Esophagus muscularis mucosa (tissue), 4 donors: Measurements from ENCODE around the gene RIC3.

ENCODE experiments used
- EP300 ChIP-seq: sonication (generic); formaldehyde crosslinking; IDR thresholded peaks from one replicate; pipeline ENCODE4 v1.6.1; 2017; ENCODE audit warnings: antibody characterized with exemption
- POLR2A ChIP-seq: fragments of 450-650 bp; IDR thresholded peaks from one replicate; pipeline ENCODE4 v1.6.1; 2017; ENCODE audit warnings: antibody characterized with exemption, moderate library complexity, mild to moderate bottlenecking, low read depth
- TF ChIP-seq, protein P1 (sequence below), 3 experiments: fragments of 200-600 bp in 2 of 3; fragments of 450-650 bp in 1 of 3; sonication (generic) in 2 of 3; IDR thresholded peaks; one replicate each; pipeline ENCODE4 v1.5.1; 2017 to 2019; ENCODE audit warnings: antibody characterized with exemption in 3 of 3, mild to moderate bottlenecking in 2 of 3, moderate library complexity in 1 of 3

DNA sequence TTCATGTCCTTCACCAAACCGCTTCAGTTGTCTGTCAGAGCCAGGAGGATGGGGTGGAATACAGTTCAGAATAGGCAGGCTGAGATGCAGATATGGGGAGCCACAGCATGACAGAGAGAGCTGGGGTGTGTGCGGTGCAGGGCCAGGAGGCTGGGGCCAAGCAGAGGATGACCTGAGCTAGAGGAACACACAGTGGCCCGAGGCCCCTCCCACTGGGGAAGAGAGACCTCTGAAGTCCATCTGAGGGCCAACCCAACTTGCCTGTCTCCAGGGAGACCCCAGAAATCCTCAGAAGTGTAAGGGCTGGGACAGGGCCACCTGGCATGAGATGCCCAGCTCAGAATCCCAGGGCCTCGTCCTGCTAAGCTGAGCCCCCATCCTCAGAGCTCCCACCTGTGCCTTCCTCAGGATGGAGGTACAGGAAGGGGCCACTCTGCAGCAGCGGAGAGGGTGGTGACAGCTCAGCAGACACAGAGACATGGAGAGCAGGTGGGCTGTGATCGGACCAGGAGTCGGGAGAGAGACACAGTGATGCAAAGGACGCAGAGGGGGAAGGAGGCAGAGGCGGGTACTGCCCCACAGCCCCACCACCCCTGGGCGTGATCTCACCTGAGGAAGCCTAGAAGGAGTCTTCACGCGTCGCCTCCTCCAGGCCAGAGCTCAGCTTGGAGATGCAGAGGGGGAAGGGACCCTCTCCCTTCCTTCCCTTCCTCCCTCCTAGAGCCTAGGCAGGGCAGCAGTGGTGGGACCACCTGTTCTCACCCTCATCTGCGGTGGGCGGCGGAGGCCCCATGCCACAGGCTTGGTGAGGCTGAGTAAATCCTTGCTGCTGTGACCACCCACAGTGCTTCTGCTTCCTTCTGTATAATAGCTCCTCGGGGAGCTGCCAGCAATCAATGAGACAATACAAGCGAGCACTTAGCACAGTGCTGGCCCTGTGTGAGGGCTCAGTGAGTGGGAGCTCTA is 96.9 kb downstream of the RIC3 start:
- TF ChIP-seq, protein P1, sequence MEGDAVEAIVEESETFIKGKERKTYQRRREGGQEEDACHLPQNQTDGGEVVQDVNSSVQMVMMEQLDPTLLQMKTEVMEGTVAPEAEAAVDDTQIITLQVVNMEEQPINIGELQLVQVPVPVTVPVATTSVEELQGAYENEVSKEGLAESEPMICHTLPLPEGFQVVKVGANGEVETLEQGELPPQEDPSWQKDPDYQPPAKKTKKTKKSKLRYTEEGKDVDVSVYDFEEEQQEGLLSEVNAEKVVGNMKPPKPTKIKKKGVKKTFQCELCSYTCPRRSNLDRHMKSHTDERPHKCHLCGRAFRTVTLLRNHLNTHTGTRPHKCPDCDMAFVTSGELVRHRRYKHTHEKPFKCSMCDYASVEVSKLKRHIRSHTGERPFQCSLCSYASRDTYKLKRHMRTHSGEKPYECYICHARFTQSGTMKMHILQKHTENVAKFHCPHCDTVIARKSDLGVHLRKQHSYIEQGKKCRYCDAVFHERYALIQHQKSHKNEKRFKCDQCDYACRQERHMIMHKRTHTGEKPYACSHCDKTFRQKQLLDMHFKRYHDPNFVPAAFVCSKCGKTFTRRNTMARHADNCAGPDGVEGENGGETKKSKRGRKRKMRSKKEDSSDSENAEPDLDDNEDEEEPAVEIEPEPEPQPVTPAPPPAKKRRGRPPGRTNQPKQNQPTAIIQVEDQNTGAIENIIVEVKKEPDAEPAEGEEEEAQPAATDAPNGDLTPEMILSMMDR (IDR thresholded peaks at IDR 0.05) = no peak
- no peak for TF ChIP-seq POLR2A
- TF ChIP-seq EP300 = no peak
